Stimulated activated CD8-positive, alpha-beta memory T cell treated with anti-CD3 and anti-CD28 coated beads, Interleukin-7, amount 100 ng/mL, for 24 hours (primary cell): ENCODE data around the gene MARCHF9.

ENCODE experiments used
- DNase-seq: peaks from one replicate; pipeline ENCODE4 v3.0.0-alpha.2; 2020; ENCODE audit warnings: low read depth

Gene MARCHF9

GRCh38 chr12:57737467-57738460, 17.1 kb upstream of the MARCHF9 start:
- DNase-seq: no peak

GRCh38 chr12:57738661-57739237, 16.2 kb upstream of the MARCHF9 start, which contains the start of gene AGAP2:
AGAP2 (minus strand) TSS chr12:57738742; CDS start chr12:57738246, 496 bp downstream.
- DNase-seq: no peak

- DNase-seq: no peak
Measured at GRCh38 chr12:57739387-57739786, 15.5 kb upstream of the MARCHF9 start.

DNA sequence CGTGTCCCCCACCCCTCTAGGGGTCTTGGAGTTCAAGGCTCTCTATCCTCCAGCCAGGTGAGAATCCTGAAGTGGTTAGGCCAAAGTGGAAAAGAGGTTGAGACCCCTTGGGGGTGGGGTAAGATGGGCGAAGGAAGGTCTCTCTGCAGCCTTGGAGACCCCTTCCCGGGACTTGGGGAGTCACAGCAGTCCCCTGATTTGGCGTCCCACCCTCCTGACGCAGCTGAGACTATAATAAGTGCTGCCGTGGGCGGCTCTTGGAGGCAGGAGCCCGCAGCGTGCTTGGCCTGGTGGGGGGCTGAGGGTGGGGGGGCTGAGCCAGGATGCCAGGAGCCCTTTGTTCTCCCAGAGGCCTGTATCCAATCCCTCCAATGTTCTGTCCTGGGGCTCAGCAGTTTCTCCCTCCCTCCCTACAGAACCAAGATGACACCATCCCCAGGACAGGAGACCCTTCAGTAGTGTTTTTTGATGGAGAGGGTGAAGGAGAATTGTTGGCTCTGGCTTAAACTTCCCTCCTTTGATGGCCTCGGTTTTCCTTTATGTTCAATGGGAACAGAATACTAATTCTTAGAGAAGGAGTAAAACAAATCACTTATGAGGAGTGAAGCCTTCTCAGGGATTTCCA, 14.9 kb upstream of the MARCHF9 start:
- DNase-seq: no peak

DNA sequence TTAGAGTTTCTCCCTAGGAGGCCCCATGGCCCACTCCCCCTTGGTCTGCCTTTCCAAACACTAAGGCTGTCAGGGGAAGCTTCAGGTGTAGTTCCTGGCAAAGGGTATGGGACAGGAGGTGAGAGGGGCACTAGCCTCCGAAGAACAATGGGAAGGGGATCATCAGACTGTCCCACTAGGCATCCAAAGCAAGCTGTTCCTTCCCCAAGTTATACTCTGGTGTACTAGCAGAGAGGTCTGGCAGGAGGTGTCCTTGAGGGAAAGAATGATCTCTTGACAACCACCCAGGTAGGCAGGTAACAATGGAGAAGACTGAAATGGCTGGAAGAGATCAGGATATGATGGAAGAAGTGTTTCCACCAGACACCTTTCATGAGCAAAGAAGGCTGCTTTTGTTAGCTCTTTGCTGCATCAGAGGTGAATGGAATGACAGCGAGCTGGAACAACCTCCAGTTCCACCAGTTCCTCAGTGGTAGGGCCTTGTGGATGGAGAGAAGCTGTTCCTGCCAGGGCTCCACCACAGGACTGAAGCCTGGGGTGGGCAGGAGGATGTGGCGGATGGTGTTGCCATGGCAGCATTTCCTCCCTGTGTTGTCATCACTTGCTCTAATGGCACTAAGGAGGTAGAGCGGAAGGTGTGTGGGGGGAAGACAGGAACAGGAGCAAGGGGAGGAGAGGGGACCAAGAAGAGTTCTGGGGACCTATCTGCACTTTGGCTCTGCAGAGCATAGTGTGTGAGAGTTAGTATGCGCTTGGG, 14.1 kb upstream of the MARCHF9 start:
- peak; percentile 41 for DNase-seq

GRCh38 chr12:57741413-57741789, 13.5 kb upstream of the MARCHF9 start:
- no peak for DNase-seq

GRCh38 chr12:57741844-57742738, 12.8 kb upstream of the MARCHF9 start:
- DNase-seq: peak; percentile 51

GRCh38 chr12:57743769-57744168, 11.1 kb upstream of the MARCHF9 start:
- no peak for DNase-seq

- peak; percentile 61 for DNase-seq
Measured at GRCh38 chr12:57744194-57744776, 10.6 kb upstream of the MARCHF9 start.

GRCh38 chr12:57744777-57745484, 10.0 kb upstream of the MARCHF9 start, which contains the start of gene TSPAN31:
TSPAN31 (plus strand) TSS chr12:57745039; CDS start chr12:57745155, 116 bp downstream.
- peak; percentile 91 for DNase-seq

- no peak for DNase-seq
Measured at GRCh38 chr12:57745485-57745881, 9.4 kb upstream of the MARCHF9 start.

- no peak for DNase-seq
Measured at GRCh38 chr12:57746025-57746424, 8.9 kb upstream of the MARCHF9 start.

DNA sequence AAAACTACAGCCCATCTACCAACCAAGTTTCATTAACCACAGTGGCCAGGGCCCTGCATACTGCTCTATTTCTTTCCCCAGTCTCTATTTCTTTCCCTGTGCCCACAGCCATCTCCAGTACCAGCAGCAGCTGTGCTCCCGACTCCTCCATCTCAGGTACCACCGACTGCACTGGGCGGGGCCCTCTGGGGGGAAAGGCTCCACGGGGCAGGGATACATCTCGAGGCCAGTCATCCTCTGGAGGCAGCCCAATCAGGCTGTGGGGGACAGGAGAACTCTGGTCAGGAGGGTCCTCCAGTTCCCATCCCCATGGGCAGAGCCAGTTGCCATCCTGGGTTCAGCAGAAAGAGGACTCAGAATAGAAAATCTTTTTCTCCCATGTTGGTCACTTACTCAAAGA, 5.8 kb upstream of the MARCHF9 start:
- DNase-seq: no peak

DNA sequence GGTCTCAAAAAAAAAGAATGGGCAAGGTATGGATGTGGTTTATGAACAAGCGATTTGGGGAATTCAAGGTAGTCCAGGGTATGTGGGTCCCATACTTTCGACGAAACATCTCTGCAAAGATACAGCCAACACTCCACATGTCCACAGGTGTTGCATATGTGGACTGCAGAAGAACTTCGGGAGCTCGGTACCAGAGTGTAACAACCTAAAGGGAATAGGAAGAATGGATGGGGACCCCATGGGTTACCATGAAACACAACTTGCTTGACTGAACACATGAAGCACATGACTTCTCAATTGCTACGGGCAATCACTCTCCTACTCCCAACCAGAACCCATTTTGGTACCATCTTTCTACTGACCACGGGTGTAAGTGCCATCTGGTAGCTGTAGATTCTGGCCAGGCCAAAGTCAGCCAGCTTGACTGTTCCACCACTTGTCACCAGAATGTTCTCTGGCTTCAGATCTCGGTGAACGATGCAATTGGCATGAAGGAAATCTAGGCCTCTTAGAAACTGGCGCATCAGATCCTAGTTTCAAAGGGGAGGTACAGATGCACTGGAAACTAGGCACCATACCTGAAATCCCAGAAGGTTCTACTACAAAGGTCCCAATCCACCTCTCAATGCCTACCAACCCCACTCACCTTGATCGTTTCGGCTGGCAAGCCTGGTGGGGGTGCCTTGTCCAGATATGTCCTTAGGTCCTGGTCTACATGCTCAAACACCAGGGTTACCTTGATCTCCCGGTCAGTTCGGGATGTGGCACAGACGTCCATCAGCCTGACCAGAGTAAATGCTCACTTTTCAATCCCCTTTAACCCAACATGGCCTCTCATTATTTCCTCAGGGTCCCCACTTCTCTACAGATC, 4.1 kb upstream of the MARCHF9 start:
- no peak for DNase-seq

DNA sequence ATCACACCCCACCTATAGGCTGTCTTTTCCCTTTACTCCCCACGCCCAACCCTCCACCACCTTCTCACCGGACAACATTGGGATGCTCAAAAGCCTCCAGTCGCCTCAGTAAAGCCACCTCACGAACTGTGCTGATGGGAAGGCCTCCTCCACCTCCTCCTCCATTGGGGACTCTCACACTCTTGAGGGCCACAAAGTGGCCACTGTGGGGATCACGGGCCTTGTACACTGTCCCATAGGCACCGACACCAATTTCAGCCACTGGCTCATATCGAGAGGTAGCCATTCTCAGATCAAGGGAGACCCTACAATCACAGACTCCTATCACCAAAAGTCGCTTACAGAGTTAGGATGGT, 3.5 kb upstream of the MARCHF9 start:
- no peak for DNase-seq

DNA sequence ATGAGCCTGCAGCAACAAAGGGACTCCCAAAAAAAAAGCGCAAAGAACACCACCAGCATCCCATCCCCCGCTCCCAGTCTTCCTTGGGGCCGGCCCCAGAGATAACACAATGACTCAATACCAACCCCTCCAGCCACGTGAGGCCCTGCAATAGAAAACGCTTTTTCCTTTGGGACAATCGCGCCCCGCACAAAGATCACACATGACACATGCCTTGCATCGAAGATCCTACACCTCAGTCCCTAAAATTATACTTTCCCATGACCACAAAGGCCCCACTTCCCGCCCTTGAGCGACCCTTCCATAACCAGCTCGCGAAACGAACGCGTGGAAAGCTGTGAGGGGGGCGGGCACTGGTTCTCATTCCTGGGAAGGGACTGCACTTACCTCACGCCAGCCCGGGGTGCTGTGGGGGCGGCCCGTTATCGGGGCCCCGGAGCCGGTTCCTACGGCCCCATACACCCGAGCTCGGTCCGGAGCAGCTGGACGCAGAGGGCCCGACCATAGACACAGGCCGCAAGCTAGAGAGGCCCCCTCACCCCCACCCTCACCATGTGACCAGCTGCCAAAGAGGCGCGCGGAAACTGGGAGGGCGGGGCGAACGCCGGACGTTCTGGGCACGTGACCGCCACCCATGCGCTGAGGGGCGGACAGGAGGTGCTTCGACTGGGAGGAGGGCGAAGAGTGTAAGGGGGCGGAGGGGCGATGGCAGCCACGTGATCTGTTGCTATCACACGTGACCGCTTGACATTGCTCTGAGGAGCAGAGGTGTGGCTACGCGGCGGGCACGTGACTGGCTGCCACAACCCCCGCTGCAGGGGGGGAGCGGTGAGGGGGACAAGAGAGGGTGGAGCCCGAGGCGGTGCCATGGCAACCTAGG, 2.9 kb upstream of the MARCHF9 start, which contains the start of gene CDK4:
Gene CDK4 (minus strand): TSS at position 523 of the 880 bp plus-strand sequence. CDS start 593 bp downstream, outside the sequence.
- DNase-seq: peak; percentile 97

GRCh38 chr12:57752668-57753000, 2.3 kb upstream of the MARCHF9 start:
- DNase-seq: no peak

- no peak for DNase-seq
Measured at GRCh38 chr12:57753756-57754337, 1.1 kb upstream of the MARCHF9 start.
